ENCODE data around the gene CHP1.

DNA sequence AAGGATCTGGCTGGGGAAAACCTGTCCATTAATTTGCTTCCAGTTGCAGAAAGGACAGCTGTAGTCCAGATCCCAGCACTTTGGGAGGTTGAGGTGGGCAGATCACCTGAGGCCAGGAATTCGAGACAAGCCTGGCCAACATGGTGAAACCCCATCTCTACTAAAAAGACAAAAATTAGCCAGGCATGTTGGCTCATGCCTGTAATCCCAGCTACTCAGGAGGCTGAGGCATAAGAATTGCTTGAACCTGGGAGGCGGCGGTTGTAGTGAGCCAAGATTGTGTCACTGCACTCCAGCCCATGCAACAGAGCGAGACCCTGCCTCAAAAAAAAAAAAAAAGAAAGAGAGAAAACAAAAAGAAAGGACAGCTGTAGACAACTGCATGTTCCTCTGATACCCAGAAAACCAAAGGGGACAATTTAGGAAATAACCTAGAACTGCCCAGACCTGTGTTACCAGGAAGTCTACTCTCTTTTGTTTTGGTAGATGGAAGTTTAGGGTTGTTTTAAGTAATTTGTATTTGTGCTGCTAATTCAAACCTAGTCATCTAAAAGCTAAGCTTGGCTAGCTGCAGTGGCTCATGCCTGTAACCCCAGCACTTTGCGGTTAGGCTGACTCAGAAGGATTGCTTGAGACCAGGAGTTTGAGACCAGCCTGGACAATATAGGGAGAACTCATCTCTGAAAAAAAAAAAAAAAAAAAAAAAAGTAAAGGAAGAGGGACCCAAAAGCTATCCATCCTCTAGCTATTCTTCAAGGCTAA, 23.2 kb upstream of the CHP1 start:
- TF ChIP-seq EZH2 (IDR thresholded peaks at IDR 0.05; ENCODE audit: low read length, unreplicated experiment) = no peak
- no peak for TF ChIP-seq CTCF (conservative IDR thresholded peaks at IDR 0.05; ENCODE audit: low read depth, low read length)
- TF ChIP-seq EZH2phosphoT487 (IDR thresholded peaks at IDR 0.05; ENCODE audit: borderline replicate concordance, low read length) = no peak
